KOPT-K1 (cell line): ENCODE measurements around the gene ENTPD6.
"Not testable (repeated sequence)": the region's sequence is repeated elsewhere in the genome, so short reads cannot be mapped to it uniquely, and the experiment has no call there.

Experiments
- H3K27ac ChIP-seq: fragments of 200-600 bp; sonication (generic); 2 replicates; pipeline ENCODE4 v1.5.1; 2016; ENCODE audit warnings: antibody characterized with exemption, mild to moderate bottlenecking, low read depth, low read length; ENCODE audit not compliant: poor library complexity, severe bottlenecking
- H3K36me3 ChIP-seq: fragments of 200-600 bp; sonication (generic); 2 replicates; pipeline ENCODE4 v1.5.1; 2017; ENCODE audit warnings: antibody characterized with exemption, mild to moderate bottlenecking, low read length, moderate library complexity; ENCODE audit not compliant: insufficient read depth
- H3K9me3 ChIP-seq: fragments of 200-600 bp; sonication (generic); 2 replicates; pipeline ENCODE4 v1.5.1; 2017; ENCODE audit warnings: antibody characterized with exemption, low read length, mild to moderate bottlenecking; ENCODE audit not compliant: insufficient read depth, poor library complexity, severe bottlenecking

ENTPD6 gene

GRCh38 chr20:25177890-25178321 lies 17.6 kb upstream of the ENTPD6 start:
- H3K9me3 ChIP-seq, result peaks cover 8% of the 10 kb centered on the region
- no peaks in the 10 kb centered on the region for H3K36me3 ChIP-seq

GRCh38 chr20:25178563-25179438 lies 16.7 kb upstream of the ENTPD6 start:
- H3K9me3 ChIP-seq, result peaks cover 7% of the 10 kb centered on the region

More at GRCh38 chr20:25177890-25178321, 17.6 kb upstream of the ENTPD6 start:
- H3K27ac ChIP-seq, result no peak overlapping the region

GRCh38 chr20:25179439-25180089 lies 15.9 kb upstream of the ENTPD6 start:
- Histone ChIP-seq H3K36me3 (no peaks in the 10 kb centered on the region), H3K27ac (no peak overlapping the region), H3K9me3 (peaks cover 7% of the 10 kb centered on the region)

More at GRCh38 chr20:25178563-25179438, 16.7 kb upstream of the ENTPD6 start:
- H3K27ac ChIP-seq, result no peak overlapping the region
- H3K36me3 ChIP-seq, result no peaks in the 10 kb centered on the region

- H3K36me3 ChIP-seq, H3K9me3 ChIP-seq, H3K27ac ChIP-seq: not testable (repeated sequence)
Observed at GRCh38 chr20:25184391-25184790, 11.1 kb upstream of the ENTPD6 start.

- H3K27ac ChIP-seq, result peak overlapping the region; percentile 32
- no peaks in the 10 kb centered on the region for H3K36me3 ChIP-seq
- H3K9me3 ChIP-seq, result peaks cover 7% of the 10 kb centered on the region
Observed at GRCh38 chr20:25187220-25187619, 8.3 kb upstream of the ENTPD6 start.

- Histone ChIP-seq H3K9me3 (peaks cover 7% of the 10 kb centered on the region), H3K27ac (peak overlapping the region; percentile 32), H3K36me3 (no peaks in the 10 kb centered on the region)
Observed at GRCh38 chr20:25187635-25188034, 7.9 kb upstream of the ENTPD6 start.

- peak overlapping the region; percentile 1 for H3K27ac ChIP-seq
- peaks cover 3% of the 10 kb centered on the region for H3K9me3 ChIP-seq
- no peaks in the 10 kb centered on the region for H3K36me3 ChIP-seq
Observed at GRCh38 chr20:25188218-25188617, 7.3 kb upstream of the ENTPD6 start.

- Histone ChIP-seq H3K27ac (no peak overlapping the region), H3K9me3 (no peaks in the 10 kb centered on the region)
Observed at GRCh38 chr20:25191051-25191450, 4.5 kb upstream of the ENTPD6 start.

GRCh38 chr20:25191689-25192088 lies 3.8 kb upstream of the ENTPD6 start:
- Histone ChIP-seq H3K9me3 (no peaks in the 10 kb centered on the region), H3K36me3 (no peaks in the 10 kb centered on the region), H3K27ac (no peak overlapping the region)

More at GRCh38 chr20:25191051-25191450, 4.5 kb upstream of the ENTPD6 start:
- H3K36me3 ChIP-seq, result no peaks in the 10 kb centered on the region

GRCh38 chr20:25193843-25194242 lies 1.7 kb upstream of the ENTPD6 start:
- no peaks in the 10 kb centered on the region for H3K36me3 ChIP-seq
- no peaks in the 10 kb centered on the region for H3K9me3 ChIP-seq
- no peak overlapping the region for H3K27ac ChIP-seq

- Histone ChIP-seq H3K27ac (peak overlapping the region; percentile 72), H3K36me3 (no peaks in the 10 kb centered on the region)
Observed at GRCh38 chr20:25194333-25194972, 1.1 kb upstream of the ENTPD6 start.

GRCh38 chr20:25195962-25196785 lies 662 bp downstream of the ENTPD6 start:
- peak overlapping the region; percentile 72 for H3K27ac ChIP-seq
- no peaks in the 10 kb centered on the region for H3K36me3 ChIP-seq
- no peaks in the 10 kb centered on the region for H3K9me3 ChIP-seq

More at GRCh38 chr20:25194333-25194972, 1.1 kb upstream of the ENTPD6 start:
- H3K9me3 ChIP-seq, result no peaks in the 10 kb centered on the region

- no peaks in the 10 kb centered on the region for H3K9me3 ChIP-seq
- no peaks in the 10 kb centered on the region for H3K36me3 ChIP-seq
- peak overlapping the region; percentile 72 for H3K27ac ChIP-seq
Observed at GRCh38 chr20:25196786-25197120, 1.2 kb downstream of the ENTPD6 start.

GRCh38 chr20:25197183-25197869 lies 1.8 kb downstream of the ENTPD6 start:
- H3K27ac ChIP-seq, result peak overlapping the region; percentile 2
- no peaks in the 10 kb centered on the region for H3K36me3 ChIP-seq
- no peaks in the 10 kb centered on the region for H3K9me3 ChIP-seq
